ENCODE measurements around the gene KCNQ1.

The KCNQ1 gene

GRCh38 chr11:2815762-2816496, 371.1 kb downstream of the KCNQ1 start:
- no peak overlapping the region for H3K4me3 ChIP-seq (ENCODE audit: low read depth, low read length)
- TF ChIP-seq, protein P1, sequence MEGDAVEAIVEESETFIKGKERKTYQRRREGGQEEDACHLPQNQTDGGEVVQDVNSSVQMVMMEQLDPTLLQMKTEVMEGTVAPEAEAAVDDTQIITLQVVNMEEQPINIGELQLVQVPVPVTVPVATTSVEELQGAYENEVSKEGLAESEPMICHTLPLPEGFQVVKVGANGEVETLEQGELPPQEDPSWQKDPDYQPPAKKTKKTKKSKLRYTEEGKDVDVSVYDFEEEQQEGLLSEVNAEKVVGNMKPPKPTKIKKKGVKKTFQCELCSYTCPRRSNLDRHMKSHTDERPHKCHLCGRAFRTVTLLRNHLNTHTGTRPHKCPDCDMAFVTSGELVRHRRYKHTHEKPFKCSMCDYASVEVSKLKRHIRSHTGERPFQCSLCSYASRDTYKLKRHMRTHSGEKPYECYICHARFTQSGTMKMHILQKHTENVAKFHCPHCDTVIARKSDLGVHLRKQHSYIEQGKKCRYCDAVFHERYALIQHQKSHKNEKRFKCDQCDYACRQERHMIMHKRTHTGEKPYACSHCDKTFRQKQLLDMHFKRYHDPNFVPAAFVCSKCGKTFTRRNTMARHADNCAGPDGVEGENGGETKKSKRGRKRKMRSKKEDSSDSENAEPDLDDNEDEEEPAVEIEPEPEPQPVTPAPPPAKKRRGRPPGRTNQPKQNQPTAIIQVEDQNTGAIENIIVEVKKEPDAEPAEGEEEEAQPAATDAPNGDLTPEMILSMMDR (IDR thresholded peaks at IDR 0.05; ENCODE audit: borderline replicate concordance, insufficient read depth, low read depth, low read length) = no peak

GRCh38 chr11:2816523-2816922, 371.7 kb downstream of the KCNQ1 start:
- TF ChIP-seq, protein P1 (IDR thresholded peaks at IDR 0.05; ENCODE audit: borderline replicate concordance, insufficient read depth, low read depth, low read length) = no peak
- H3K4me3 ChIP-seq (ENCODE audit: low read depth, low read length) = no peak overlapping the region

DNA sequence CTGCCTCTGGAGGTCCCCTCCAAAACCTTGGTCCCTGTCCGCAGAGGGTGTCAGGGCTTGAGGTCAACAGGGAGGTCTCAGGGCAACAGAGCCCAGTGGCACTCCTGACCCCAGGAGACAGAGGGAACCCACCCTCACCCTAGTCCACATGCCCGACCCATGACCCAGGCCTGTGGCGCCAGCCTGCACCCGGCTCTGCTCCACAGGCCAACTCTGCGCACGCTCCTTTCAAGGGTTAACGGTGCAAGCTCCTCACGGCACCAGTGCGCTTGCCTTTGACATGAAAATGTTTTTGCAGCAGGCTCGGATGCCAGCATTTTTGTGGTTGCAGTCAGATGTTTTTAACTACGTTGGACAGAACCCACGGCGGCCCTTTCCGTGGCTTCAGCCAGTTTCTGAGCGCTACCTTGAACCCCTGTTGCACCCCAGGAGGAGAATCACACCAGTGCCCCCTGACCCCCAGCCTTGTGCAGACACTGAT, 372.2 kb downstream of the KCNQ1 start:
- TF ChIP-seq, protein P1 (IDR thresholded peaks at IDR 0.05; ENCODE audit: borderline replicate concordance, insufficient read depth, low read depth, low read length) = no peak

GRCh38 chr11:2817431-2817830, 372.6 kb downstream of the KCNQ1 start:
- TF ChIP-seq, protein P1 (IDR thresholded peaks at IDR 0.05; ENCODE audit: borderline replicate concordance, insufficient read depth, low read depth, low read length) = no peak

More for the DNA sequence above, 372.2 kb downstream of the KCNQ1 start:
- no peak overlapping the region for H3K4me3 ChIP-seq (ENCODE audit: low read depth, low read length)

DNA sequence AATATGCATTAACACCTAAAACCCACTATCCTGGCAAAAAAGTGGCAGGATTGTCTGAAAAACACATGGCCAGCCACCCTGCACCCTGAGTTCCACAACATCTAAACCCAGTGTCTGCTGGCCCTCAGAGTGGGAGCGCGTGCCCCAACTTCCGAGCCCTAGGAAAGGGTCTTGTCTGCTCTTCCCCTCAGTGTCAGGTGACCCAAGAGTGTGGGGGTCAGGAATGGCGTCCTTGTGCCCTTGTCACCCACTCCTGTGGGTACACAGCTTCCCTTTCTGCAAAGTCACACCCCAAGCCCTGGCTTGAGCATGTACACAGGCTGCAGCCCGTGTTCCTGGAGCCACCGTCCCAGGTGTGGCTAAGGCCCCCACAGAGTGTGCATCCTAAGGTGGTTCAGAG, 373.2 kb downstream of the KCNQ1 start:
- TF ChIP-seq, protein P1 (IDR thresholded peaks at IDR 0.05; ENCODE audit: borderline replicate concordance, insufficient read depth, low read depth, low read length) = no peak

More at GRCh38 chr11:2817431-2817830, 372.6 kb downstream of the KCNQ1 start:
- H3K4me3 ChIP-seq (ENCODE audit: low read depth, low read length) = no peak overlapping the region

DNA sequence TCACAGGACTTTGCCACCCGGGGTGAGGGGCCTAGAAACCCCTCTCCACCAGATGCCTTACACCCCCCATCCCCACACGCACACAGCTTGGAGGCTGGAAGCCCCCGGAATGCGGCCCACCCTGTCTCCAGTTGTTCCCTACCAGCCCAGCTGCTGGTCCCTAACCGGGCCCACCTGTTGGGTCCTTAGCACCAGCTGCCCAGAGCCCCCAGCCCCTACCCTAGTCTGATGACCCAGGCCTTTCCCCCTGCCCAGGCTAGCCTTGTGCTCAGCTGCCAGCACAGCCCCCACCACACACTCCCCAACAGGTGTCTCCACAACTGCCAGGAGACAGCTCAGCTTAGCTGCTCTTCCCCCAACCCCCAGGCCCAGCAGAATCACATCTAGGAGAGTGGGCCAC, 373.7 kb downstream of the KCNQ1 start:
- TF ChIP-seq, protein P1 (IDR thresholded peaks at IDR 0.05; ENCODE audit: borderline replicate concordance, insufficient read depth, low read depth, low read length) = no peak
- no peak overlapping the region for H3K4me3 ChIP-seq (ENCODE audit: low read depth, low read length)

More for the DNA sequence above, 373.2 kb downstream of the KCNQ1 start:
- H3K4me3 ChIP-seq (ENCODE audit: low read depth, low read length) = no peak overlapping the region

DNA sequence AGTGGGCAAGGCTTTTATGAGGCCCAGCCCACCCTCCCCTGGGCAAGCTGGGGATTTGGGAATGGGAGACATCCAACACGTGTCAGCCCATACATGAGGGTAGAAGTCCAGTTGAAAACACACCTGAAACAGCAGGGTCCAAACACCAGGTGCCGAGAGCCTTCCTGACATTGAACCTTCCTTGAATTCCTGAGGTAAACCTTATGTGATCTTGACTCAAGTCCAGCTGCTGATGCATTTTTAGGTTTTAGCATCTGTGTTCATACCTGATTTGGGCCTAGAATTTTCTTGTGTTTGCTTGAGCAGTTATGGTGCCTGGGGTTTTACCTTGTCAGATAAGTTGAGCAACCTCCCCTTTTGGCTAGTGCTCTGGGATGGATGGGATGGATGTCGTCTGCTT, 374.5 kb downstream of the KCNQ1 start:
- H3K4me3 ChIP-seq (ENCODE audit: low read depth, low read length) = no peak overlapping the region
- TF ChIP-seq, protein P1 (IDR thresholded peaks at IDR 0.05; ENCODE audit: borderline replicate concordance, insufficient read depth, low read depth, low read length) = no peak

Data from GM12875 (cell line).